ENCODE measurements around the gene USF2.

DNA sequence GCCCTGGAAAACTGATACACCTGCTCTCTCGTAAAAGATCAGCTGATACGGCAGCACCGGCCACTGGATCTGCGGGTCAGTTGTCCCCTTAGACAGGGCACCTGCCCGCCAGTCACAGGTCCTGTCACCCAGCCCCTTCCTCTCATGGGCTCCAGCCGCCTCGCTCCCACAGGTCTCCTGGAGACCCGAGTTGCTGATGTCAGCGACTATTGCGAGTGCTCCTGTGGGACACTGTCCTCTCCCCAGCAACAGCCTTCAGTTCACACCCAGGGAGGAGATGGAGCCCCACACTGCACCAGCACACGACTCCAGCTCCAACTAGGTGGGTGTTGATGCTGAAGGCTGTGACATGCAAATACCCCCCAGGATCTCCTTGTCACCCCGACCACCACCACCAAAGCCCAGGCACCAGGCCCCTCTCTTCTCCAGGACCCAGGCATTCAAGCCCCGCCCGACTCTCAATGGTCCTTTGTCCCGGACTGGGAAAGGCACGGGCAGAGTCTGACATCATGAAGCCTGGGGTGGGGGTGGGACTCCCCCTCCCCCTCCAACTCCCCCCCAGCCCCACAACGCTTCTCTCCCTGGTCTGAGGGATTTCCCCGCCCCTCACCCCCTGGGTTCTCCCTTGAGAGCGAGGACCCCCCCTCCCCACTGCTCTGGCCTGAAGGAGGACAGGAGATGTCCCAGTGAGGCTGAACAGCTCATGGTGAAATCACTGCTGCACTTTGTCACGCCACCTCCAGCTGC, 21.8 kb downstream of the USF2 start:
- TF ChIP-seq, protein P1, sequence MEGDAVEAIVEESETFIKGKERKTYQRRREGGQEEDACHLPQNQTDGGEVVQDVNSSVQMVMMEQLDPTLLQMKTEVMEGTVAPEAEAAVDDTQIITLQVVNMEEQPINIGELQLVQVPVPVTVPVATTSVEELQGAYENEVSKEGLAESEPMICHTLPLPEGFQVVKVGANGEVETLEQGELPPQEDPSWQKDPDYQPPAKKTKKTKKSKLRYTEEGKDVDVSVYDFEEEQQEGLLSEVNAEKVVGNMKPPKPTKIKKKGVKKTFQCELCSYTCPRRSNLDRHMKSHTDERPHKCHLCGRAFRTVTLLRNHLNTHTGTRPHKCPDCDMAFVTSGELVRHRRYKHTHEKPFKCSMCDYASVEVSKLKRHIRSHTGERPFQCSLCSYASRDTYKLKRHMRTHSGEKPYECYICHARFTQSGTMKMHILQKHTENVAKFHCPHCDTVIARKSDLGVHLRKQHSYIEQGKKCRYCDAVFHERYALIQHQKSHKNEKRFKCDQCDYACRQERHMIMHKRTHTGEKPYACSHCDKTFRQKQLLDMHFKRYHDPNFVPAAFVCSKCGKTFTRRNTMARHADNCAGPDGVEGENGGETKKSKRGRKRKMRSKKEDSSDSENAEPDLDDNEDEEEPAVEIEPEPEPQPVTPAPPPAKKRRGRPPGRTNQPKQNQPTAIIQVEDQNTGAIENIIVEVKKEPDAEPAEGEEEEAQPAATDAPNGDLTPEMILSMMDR (IDR thresholded peaks at IDR 0.05), result no peak
- TF ChIP-seq POLR2AphosphoS5 (IDR thresholded peaks at IDR 0.05), result no peak
- TF ChIP-seq POLR2A (IDR thresholded peaks at IDR 0.05), result no peak

All from stomach (tissue), 4 donors.